ENCODE data around the gene ELANE. TPM values are rescaled to one million over a fixed set of nuclear protein-coding genes. Genes with fewer than 3 reads are reported as not detected.

Gene ELANE
- total and polyA plus RNA-seq, 9 of the 15 experiments (the other 6 are each of a cell fraction or from before 2014, with no cell fraction given): not detected

DNA sequence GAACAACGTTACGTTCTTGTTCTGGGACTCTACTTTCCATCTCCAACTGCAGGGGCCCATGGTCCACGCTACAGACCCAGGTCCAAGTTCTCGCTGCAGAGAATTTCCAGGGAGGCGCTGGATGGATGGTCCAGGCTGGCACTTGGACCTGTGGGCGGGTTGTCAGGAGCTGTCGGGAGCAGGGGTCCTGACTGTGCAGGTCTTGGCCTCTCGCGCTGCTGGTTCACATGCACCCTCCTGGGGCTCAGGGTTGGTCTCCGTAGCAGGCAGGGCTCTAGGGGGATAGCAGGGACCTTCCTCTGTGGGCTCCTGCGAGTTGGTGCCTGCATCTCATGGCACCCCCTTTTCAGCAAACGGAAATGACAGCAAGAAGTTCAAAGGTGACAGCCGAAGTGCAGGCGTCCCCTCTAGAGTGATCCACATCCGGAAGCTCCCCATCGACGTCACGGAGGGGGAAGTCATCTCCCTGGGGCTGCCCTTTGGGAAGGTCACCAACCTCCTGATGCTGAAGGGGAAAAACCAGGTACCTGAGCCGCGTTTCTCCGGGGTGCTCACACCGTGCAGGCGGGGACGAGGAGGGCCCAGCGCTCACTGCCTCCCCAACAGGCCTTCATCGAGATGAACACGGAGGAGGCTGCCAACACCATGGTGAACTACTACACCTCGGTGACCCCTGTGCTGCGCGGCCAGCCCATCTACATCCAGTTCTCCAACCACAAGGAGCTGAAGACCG lies 48.3 kb upstream of the ELANE start:
- in situ Hi-C loops (cut with MboI) (no loop called here), intact Hi-C loops (cut with micrococcal nuclease) (no loop called here)
- WGBS (ENCODE audit: insufficient coverage, low coverage, missing lambda C conversion rate): 95% methylated on average over 17 of the region's 31 CpGs
- no peak overlapping the region; a peak in 1 of 4 replicates for H3K9ac ChIP-seq (ENCODE audit: insufficient read depth in 1 of 2, low read depth in 2 of 2, low read length in 2 of 2)
- H3K27me3 ChIP-seq (ENCODE audit: control insufficient read depth in 2 of 2, insufficient read depth in 2 of 2, low read length in 2 of 2): no peaks in the 10 kb centered on the region
- BruUV-seq (replicated peaks): no TSS peak
- DNase-seq (ENCODE audit: extremely low read depth in 1 of 4, low spot score in 3 of 4) (no peak), FAIRE-seq (no peak), ATAC-seq (no peak)
- no peak overlapping the region for H2AFZ ChIP-seq (ENCODE audit: low read depth, low read length)
- ChIA-PET CTCF (ENCODE audit: low intra/inter-chr PET ratio) (no interaction called here), POLR2A (interaction anchor here (0.7 to 2.1 kb wide), 5 partner anchors 7 to 173 kb away, joined by 3 to 8 read pairs (median 4); no protein-coding TSS in a partner anchor)
- H3K4me3 ChIP-seq: no peak overlapping the region
- H4K20me1 ChIP-seq (replicated peaks; ENCODE audit: control insufficient read depth, insufficient read depth, low read length): peaks cover 57% of the 10 kb centered on the region
- peaks cover 100% of the 10 kb centered on the region for H3K36me3 ChIP-seq (ENCODE audit: control insufficient read depth, insufficient read depth, low read length)
- TF ChIP-seq SMAD3 (CRISPR knock-in tag; conservative IDR thresholded peaks at IDR 0.05) (no peak), SMC3 (conservative IDR thresholded peaks at IDR 0.05; ENCODE audit: insufficient read depth, low read depth, low read length) (no peak), FOXP1 (CRISPR knock-in tag; IDR thresholded peaks at IDR 0.05) (no peak), PCBP1 (IDR thresholded peaks at IDR 0.05; ENCODE audit: low read depth, low read length, poor library complexity, severe bottlenecking) (no peak), ILF3 (IDR thresholded peaks at IDR 0.05; ENCODE audit: borderline replicate concordance) (no peak), CEBPB (tag; IDR thresholded peaks at IDR 0.05) (no peak), ZNF57 (CRISPR knock-in tag; IDR thresholded peaks at IDR 0.05) (no peak), ZNF785 (CRISPR knock-in tag; IDR thresholded peaks at IDR 0.05) (no peak), XRCC5 (IDR thresholded peaks at IDR 0.05; ENCODE audit: low read depth, low read length) (no peak)
- TF ChIP-seq, protein P1, sequence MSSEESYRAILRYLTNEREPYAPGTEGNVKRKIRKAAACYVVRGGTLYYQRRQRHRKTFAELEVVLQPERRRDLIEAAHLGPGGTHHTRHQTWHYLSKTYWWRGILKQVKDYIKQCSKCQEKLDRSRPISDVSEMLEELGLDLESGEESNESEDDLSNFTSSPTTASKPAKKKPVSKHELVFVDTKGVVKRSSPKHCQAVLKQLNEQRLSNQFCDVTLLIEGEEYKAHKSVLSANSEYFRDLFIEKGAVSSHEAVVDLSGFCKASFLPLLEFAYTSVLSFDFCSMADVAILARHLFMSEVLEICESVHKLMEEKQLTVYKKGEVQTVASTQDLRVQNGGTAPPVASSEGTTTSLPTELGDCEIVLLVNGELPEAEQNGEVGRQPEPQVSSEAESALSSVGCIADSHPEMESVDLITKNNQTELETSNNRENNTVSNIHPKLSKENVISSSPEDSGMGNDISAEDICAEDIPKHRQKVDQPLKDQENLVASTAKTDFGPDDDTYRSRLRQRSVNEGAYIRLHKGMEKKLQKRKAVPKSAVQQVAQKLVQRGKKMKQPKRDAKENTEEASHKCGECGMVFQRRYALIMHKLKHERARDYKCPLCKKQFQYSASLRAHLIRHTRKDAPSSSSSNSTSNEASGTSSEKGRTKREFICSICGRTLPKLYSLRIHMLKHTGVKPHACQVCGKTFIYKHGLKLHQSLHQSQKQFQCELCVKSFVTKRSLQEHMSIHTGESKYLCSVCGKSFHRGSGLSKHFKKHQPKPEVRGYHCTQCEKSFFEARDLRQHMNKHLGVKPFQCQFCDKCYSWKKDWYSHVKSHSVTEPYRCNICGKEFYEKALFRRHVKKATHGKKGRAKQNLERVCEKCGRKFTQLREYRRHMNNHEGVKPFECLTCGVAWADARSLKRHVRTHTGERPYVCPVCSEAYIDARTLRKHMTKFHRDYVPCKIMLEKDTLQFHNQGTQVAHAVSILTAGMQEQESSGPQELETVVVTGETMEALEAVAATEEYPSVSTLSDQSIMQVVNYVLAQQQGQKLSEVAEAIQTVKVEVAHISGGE (CRISPR knock-in tag; IDR thresholded peaks at IDR 0.05): no peak
- TF ChIP-seq, protein P2, sequence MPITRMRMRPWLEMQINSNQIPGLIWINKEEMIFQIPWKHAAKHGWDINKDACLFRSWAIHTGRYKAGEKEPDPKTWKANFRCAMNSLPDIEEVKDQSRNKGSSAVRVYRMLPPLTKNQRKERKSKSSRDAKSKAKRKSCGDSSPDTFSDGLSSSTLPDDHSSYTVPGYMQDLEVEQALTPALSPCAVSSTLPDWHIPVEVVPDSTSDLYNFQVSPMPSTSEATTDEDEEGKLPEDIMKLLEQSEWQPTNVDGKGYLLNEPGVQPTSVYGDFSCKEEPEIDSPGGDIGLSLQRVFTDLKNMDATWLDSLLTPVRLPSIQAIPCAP (CRISPR knock-in tag; IDR thresholded peaks at IDR 0.05; ENCODE audit: borderline replicate concordance): no peak
- TF ChIP-seq, protein P3, sequence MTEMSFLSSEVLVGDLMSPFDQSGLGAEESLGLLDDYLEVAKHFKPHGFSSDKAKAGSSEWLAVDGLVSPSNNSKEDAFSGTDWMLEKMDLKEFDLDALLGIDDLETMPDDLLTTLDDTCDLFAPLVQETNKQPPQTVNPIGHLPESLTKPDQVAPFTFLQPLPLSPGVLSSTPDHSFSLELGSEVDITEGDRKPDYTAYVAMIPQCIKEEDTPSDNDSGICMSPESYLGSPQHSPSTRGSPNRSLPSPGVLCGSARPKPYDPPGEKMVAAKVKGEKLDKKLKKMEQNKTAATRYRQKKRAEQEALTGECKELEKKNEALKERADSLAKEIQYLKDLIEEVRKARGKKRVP (CRISPR knock-in tag; IDR thresholded peaks at IDR 0.05): no peak
- TF ChIP-seq, protein P4, sequence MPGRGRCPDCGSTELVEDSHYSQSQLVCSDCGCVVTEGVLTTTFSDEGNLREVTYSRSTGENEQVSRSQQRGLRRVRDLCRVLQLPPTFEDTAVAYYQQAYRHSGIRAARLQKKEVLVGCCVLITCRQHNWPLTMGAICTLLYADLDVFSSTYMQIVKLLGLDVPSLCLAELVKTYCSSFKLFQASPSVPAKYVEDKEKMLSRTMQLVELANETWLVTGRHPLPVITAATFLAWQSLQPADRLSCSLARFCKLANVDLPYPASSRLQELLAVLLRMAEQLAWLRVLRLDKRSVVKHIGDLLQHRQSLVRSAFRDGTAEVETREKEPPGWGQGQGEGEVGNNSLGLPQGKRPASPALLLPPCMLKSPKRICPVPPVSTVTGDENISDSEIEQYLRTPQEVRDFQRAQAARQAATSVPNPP (IDR thresholded peaks at IDR 0.05; ENCODE audit: borderline replicate concordance, insufficient read depth, insufficient read length): no peak
- H3K9me1 ChIP-seq (ENCODE audit: control insufficient read depth, insufficient read depth, low read length): peaks cover 16% of the 10 kb centered on the region
- peaks cover 22 to 77% of the 10 kb centered on the region in 2 experiments for H3K4me1 ChIP-seq (replicated peaks in 1 of 2; ENCODE audit: control insufficient read depth in 2 of 2, insufficient read depth in 2 of 2, low read length in 2 of 2)
- H3K27ac ChIP-seq (ENCODE audit: extremely low read depth, low read depth, low read length): no peak overlapping the region
- peaks cover 97% of the 10 kb centered on the region for H3K79me2 ChIP-seq (ENCODE audit: control insufficient read depth, insufficient read depth, low read length)
- no peak overlapping the region for H3K4me2 ChIP-seq (ENCODE audit: insufficient read depth, low read length)
- H3K9me3 ChIP-seq (replicated peaks; ENCODE audit: control insufficient read depth, insufficient read depth, low read depth, low read length): no peaks in the 10 kb centered on the region; the same call in 1 of the 2 replicates
